HL-60 (cell line): ENCODE data around the gene PCDH15.

Experiments
- CTCF ChIP-seq: IDR thresholded peaks from one replicate; pipeline ENCODE4 v1.5.1; 2011; ENCODE audit warnings: low read length, control low read depth, inconsistent platforms; ENCODE audit not compliant: insufficient read depth
- POLR2AphosphoS5 ChIP-seq: IDR thresholded peaks from 2 replicates; pipeline ENCODE4 v1.6.1; 2012; ENCODE audit warnings: low read depth
- REST ChIP-seq: IDR thresholded peaks from 2 replicates; pipeline ENCODE4 v1.6.1; 2012; ENCODE audit warnings: low read depth; ENCODE audit not compliant: insufficient replicate concordance
- SPI1 ChIP-seq: IDR thresholded peaks from 2 replicates; pipeline ENCODE4 v1.6.1; 2012; ENCODE audit warnings: low read depth, mild to moderate bottlenecking, borderline replicate concordance

- no peak for TF ChIP-seq CTCF
- no peak for TF ChIP-seq REST
- TF ChIP-seq POLR2AphosphoS5, result no peak
- no peak for TF ChIP-seq SPI1
These were observed 3.3 kb downstream of the PCDH15 start for GRCh38 chr10:54797636-54798321.
